IPS DF 6.9 (cell line): ENCODE measurements around the gene LSM12.
"Not testable (repeated sequence)": the region's sequence is repeated elsewhere in the genome, so short reads cannot be mapped to it uniquely, and the experiment has no call there.

Experiments
- DNase-seq: peaks from one replicate; pipeline ENCODE4 v3.0.0-alpha.2; 2013; ENCODE audit warnings: low read depth, low spot score
- H3K27ac ChIP-seq: one replicate; pipeline ENCODE4 v1.5.1; 2013; ENCODE audit warnings: low read length, control low read depth
- H3K27me3 ChIP-seq: 2 replicates; pipeline ENCODE4 v1.6.1; 2013; ENCODE audit warnings: mild to moderate bottlenecking, low read length; ENCODE audit not compliant: control insufficient read depth, insufficient read depth
- H3K36me3 ChIP-seq: 2 replicates; pipeline ENCODE4 v1.6.1; 2013; ENCODE audit warnings: low read length; ENCODE audit not compliant: control insufficient read depth, insufficient read depth
- H3K4me1 ChIP-seq: 2 replicates; pipeline ENCODE4 v1.6.1; 2013; ENCODE audit warnings: low read length; ENCODE audit not compliant: control insufficient read depth, insufficient read depth
- H3K4me3 ChIP-seq: 2 replicates; pipeline ENCODE4 v1.5.1; 2013; ENCODE audit warnings: mild to moderate bottlenecking, low read length
- H3K9me3 ChIP-seq: 2 replicates; pipeline ENCODE4 v1.6.1; 2013; ENCODE audit warnings: low read length, inconsistent platforms; ENCODE audit not compliant: control insufficient read depth, insufficient read depth
- WGBS: extraction: QIAGEN DNeasy Blood & Tissue Kit; methylation state at CpG from one replicate; pipeline ENCODE4 v1.1.7; 2013; ENCODE audit warnings: mixed read lengths, missing lambda C conversion rate; ENCODE audit not compliant: insufficient read length, insufficient coverage; 5-methylcytosine and 5-hydroxymethylcytosine counted together

LSM12 gene

DNA sequence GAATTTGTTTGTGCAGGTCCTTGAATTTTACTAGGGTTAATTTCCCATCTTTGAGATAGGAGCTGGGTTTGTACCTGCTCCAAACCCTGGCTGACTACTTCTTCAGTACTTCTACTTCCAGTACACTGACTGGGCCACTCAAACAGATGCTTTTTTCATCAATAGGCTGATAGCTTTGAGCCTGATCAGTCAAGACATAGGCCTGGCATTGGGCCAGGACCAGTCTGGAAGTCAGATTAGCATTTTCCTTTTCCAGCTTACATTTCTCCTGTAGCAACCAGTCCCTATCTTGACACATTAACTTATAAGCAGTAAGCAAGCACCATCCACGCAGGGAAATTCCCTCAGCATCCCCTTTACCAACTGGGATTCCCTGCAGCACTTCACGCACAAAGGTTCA lies 44.2 kb downstream of the LSM12 start:
- no peak for DNase-seq
- H3K27ac ChIP-seq: no peak overlapping the region
- H3K36me3 ChIP-seq: peaks cover 6% of the 10 kb centered on the region; the same call in 1 of the 2 replicates
- H3K4me3 ChIP-seq: no peak overlapping the region
- no peaks in the 10 kb centered on the region for H3K27me3 ChIP-seq
- WGBS: no CpG with 5 or more reads among the region's 2 CpGs
- H3K9me3 ChIP-seq: no peaks in the 10 kb centered on the region
- no peaks in the 10 kb centered on the region; the same call in 1 of the 2 replicates for H3K4me1 ChIP-seq

DNA sequence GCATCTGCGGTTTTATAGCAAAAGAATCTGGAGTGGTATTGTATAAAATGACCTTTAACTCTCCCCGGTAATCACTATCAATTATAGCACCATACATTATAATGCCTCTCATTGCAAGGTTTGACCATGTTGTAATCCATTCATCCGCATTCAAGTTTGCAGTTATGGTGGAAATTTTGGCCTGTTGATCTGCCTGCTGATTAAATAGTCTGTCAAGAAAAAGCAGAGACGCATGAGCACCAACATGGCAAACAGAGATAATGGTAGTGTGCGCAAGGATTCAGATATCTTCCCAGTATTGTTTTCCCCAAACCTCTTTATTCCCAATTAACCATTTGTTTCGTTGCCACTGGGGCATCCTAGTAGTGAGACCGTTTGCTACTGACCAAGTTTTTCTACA lies 45.2 kb downstream of the LSM12 start:
- H3K4me1 ChIP-seq, DNase-seq, H3K36me3 ChIP-seq, H3K4me3 ChIP-seq, H3K27ac ChIP-seq, H3K27me3 ChIP-seq, H3K9me3 ChIP-seq: not testable (repeated sequence)
- no CpG with 5 or more reads among the region's 7 CpGs for WGBS

- Histone ChIP-seq H3K4me3 (peak within 1 kb of the TSS; percentile 85), H3K27ac (no peak within 1 kb of the TSS), H3K36me3 (peaks cover 4% of the 10 kb centered on the region; the same call in 1 of the 2 replicates), H3K4me1 (no peaks in the 10 kb centered on the region), H3K27me3 (no peaks in the 10 kb centered on the region), H3K9me3 (no peaks in the 10 kb centered on the region)
- no CpG with 5 or more reads among the region's 43 CpGs for WGBS
- no peak for DNase-seq
Observed at GRCh38 chr17:44014437-44015172, 51.9 kb downstream of the LSM12 start, which contains the start of gene TMEM101. TMEM101 (minus strand) TSS chr17:44014963; CDS start chr17:44014952, 11 bp downstream.

GRCh38 chr17:44014133-44014436 lies 52.4 kb downstream of the LSM12 start:
- WGBS: no CpG with 5 or more reads among the region's 12 CpGs
- peak overlapping the region; percentile 85 for H3K4me3 ChIP-seq
- peaks cover 4% of the 10 kb centered on the region; the same call in 1 of the 2 replicates for H3K36me3 ChIP-seq
- no peak overlapping the region for H3K27ac ChIP-seq
- no peak for DNase-seq
- no peaks in the 10 kb centered on the region for H3K9me3 ChIP-seq
- H3K4me1 ChIP-seq: no peaks in the 10 kb centered on the region
- H3K27me3 ChIP-seq: no peaks in the 10 kb centered on the region

DNA sequence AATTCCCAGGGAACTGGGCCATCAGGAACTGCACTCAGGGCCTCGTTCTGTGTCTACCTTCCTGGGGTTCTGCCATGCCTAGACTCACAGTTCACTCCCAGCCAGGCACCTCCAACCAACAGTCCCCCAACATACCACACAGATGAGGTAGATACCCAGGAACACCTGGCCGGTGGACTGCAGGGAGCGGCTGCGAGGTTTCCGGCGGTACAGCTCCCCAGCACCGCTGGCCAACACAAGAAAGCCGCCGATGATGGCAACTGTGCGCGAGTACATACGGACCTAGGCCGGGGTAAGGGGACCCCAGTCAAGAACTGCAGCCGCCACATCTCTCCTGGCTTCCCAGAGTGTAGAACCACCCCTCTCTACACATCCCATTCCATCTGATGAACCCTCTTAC lies 53.6 kb downstream of the LSM12 start:
- H3K27ac ChIP-seq: no peak overlapping the region
- H3K27me3 ChIP-seq: no peaks in the 10 kb centered on the region
- H3K36me3 ChIP-seq: peaks cover 4% of the 10 kb centered on the region; the same call in 1 of the 2 replicates
- no peak for DNase-seq
- no CpG with 5 or more reads among the region's 14 CpGs for WGBS
- no peaks in the 10 kb centered on the region for H3K4me1 ChIP-seq
- H3K9me3 ChIP-seq: no peaks in the 10 kb centered on the region
- H3K4me3 ChIP-seq: no peak overlapping the region

GRCh38 chr17:44012391-44012790 lies 54.1 kb downstream of the LSM12 start:
- Histone ChIP-seq H3K27me3 (no peaks in the 10 kb centered on the region), H3K4me3 (no peak overlapping the region), H3K36me3 (peaks cover 4% of the 10 kb centered on the region; the same call in 1 of the 2 replicates), H3K27ac (no peak overlapping the region), H3K4me1 (no peaks in the 10 kb centered on the region), H3K9me3 (no peaks in the 10 kb centered on the region)
- DNase-seq: no peak
- no CpG with 5 or more reads among the region's 3 CpGs for WGBS

DNA sequence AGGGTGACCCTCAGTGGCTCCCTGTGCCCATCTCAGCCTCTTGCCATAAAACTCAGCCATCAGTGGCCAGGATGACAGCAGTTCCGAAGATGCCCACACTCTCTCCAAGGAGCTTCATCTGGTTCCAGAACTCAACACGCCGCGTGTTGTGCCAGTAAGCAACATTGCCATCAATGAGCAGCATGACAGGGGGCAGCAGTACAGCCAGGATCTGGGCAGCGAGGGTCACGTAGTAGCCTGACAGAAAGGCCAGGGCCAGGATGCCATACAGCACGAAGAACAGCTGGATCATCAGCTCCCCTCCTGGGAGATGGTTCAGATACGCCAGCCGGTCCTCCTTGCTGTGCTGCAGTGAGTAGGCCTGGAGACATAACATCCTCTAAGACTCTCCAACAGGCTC lies 54.6 kb downstream of the LSM12 start:
- no peak overlapping the region for H3K27ac ChIP-seq
- no CpG with 5 or more reads among the region's 9 CpGs for WGBS
- H3K4me1 ChIP-seq: no peaks in the 10 kb centered on the region
- peaks cover 4% of the 10 kb centered on the region; the same call in 1 of the 2 replicates for H3K36me3 ChIP-seq
- no peaks in the 10 kb centered on the region for H3K27me3 ChIP-seq
- no peak for DNase-seq
- no peaks in the 10 kb centered on the region for H3K9me3 ChIP-seq
- no peak overlapping the region for H3K4me3 ChIP-seq

DNA sequence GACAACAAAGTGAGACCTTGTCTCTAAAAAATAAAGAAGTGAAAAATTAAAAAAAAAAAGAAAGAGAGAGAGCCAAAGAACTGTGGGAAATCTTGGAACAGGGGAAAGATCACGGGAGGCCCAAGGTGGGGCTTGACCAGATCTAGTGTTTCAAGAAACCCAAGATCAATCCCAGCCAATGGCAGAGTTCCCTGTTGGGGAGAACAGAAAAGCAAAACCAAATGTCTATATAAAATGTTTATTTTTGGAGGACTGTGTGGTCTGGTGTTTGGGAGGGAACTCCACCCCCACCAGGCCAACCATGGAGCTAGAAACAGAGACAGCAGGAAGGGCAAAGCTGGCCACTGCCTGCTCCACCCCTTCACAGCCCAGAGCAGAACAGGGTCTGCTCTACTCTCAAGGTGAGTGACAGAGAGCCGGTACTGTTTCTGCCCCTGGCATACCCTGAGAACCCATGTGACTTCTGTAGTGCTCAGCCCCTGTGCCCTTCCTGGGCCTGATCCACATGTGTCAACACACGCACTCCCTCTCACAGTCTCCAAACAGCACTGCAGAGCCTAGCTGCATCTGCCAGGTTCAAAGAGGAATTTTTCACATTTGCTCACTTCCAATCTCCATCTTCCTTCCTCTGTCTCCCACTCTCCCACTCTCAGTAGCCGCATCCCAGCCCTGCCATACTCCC lies 55.4 kb downstream of the LSM12 start:
- Histone ChIP-seq H3K9me3 (no peaks in the 10 kb centered on the region), H3K4me3 (no peak overlapping the region), H3K27me3 (no peaks in the 10 kb centered on the region), H3K27ac (no peak overlapping the region), H3K4me1 (no peaks in the 10 kb centered on the region), H3K36me3 (peaks cover 4% of the 10 kb centered on the region; the same call in 1 of the 2 replicates)
- no CpG with 5 or more reads among the region's 4 CpGs for WGBS
- no peak for DNase-seq

GRCh38 chr17:44008205-44008909 lies 58.1 kb downstream of the LSM12 start:
- Histone ChIP-seq H3K4me3 (no peak overlapping the region), H3K9me3 (no peaks in the 10 kb centered on the region), H3K27ac (no peak overlapping the region), H3K36me3 (peaks cover 4% of the 10 kb centered on the region; the same call in 1 of the 2 replicates), H3K27me3 (peaks cover 5% of the 10 kb centered on the region; the same call in 1 of the 2 replicates), H3K4me1 (peaks cover 5% of the 10 kb centered on the region)
- no peak for DNase-seq
- no CpG with 5 or more reads among the region's 6 CpGs for WGBS
